ENCODE data around the gene ATP6V1B1. TPM values are rescaled to one million over a fixed set of nuclear protein-coding genes. Genes with fewer than 3 reads are reported as not detected.

Gene ATP6V1B1
- total RNA-seq, 2 donors from 2014 or later: 1.4 to 4.4 TPM

DNA sequence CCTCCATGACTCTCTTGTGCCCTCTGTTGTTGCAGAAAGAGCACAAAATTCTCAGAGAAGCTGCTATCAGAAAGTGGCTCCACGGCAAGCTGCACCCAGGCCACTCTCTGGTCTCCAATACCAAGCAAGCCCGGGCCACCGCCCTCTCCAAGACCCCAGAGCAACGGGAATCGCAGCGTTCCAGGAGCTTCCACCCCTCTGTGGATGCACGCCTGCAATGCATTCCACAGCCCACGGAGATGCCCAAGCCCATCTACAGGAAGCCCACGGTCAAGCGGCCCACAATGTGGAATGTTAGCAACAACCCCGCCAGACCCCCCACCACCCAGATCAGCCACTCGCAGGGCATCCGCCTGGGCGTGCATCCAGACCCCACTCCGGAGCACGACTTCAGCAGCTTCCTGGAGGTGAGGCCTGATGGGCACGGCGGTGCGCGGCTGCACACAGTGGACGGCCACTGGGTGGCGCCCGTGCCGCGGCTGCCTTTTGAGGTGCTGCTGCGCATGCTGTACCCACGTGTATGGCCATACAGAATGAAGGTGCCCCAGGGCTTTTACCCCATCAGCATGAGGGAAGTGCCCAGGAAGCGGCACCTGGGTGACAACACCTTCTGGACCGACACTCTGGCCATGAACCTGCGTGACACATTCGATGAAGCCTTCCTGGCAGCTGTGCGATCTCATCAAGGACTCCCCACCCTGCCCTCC is 49.0 kb downstream of the ATP6V1B1 start:
- H3K36me3 ChIP-seq: peaks cover 21% of the 10 kb centered on the region
- H3K27ac ChIP-seq: no peak overlapping the region
- peaks cover 0 to 10% of the 10 kb centered on the region in 2 donors for H3K4me1 ChIP-seq (ENCODE audit: control insufficient read depth in 1 of 2, low read depth in 2 of 2)
- no peaks in the 10 kb centered on the region for H3K27me3 ChIP-seq (replicated peaks; ENCODE audit: insufficient read depth)
- TF ChIP-seq, protein P1, sequence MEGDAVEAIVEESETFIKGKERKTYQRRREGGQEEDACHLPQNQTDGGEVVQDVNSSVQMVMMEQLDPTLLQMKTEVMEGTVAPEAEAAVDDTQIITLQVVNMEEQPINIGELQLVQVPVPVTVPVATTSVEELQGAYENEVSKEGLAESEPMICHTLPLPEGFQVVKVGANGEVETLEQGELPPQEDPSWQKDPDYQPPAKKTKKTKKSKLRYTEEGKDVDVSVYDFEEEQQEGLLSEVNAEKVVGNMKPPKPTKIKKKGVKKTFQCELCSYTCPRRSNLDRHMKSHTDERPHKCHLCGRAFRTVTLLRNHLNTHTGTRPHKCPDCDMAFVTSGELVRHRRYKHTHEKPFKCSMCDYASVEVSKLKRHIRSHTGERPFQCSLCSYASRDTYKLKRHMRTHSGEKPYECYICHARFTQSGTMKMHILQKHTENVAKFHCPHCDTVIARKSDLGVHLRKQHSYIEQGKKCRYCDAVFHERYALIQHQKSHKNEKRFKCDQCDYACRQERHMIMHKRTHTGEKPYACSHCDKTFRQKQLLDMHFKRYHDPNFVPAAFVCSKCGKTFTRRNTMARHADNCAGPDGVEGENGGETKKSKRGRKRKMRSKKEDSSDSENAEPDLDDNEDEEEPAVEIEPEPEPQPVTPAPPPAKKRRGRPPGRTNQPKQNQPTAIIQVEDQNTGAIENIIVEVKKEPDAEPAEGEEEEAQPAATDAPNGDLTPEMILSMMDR (IDR thresholded peaks at IDR 0.05): peak; percentile 66
- no peak for DNase-seq (ENCODE audit: low spot score)
- no peak overlapping the region for H3K4me3 ChIP-seq
- no peaks in the 10 kb centered on the region for H3K9me3 ChIP-seq
- no peak for ATAC-seq (ENCODE audit: insufficient number of reproducible peaks, low FRiP score, low read depth)

DNA sequence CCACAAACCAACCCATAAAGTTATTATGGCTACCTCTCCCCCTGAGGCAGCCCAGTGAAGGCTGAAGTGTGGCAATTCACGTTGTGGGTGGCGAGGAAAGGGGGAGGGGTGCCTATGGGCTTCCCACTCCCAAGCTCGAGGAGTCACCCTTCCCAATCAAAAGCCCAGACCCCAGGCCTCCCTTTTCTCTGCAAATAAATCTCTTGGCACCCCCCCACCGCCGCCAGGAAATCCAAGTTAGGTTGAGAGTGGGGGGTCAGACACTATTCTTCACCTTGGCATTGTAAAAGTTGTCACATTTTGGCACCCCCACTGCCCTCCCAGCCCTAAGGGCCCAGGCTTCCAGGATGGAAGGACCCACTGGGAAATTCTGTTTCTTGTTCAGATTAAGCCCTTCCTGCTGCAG is 49.6 kb downstream of the ATP6V1B1 start:
- H3K4me3 ChIP-seq: no peak overlapping the region
- no peak overlapping the region for H3K27ac ChIP-seq
- peaks cover 0 to 10% of the 10 kb centered on the region in 2 donors for H3K4me1 ChIP-seq (ENCODE audit: control insufficient read depth in 1 of 2, low read depth in 2 of 2)
- H3K9me3 ChIP-seq: no peaks in the 10 kb centered on the region
- DNase-seq (ENCODE audit: low spot score) (no peak), ATAC-seq (ENCODE audit: insufficient number of reproducible peaks, low FRiP score, low read depth) (no peak)
- peaks cover 21% of the 10 kb centered on the region for H3K36me3 ChIP-seq
- TF ChIP-seq, protein P1 (IDR thresholded peaks at IDR 0.05): no peak
- H3K27me3 ChIP-seq (replicated peaks; ENCODE audit: insufficient read depth): no peaks in the 10 kb centered on the region

DNA sequence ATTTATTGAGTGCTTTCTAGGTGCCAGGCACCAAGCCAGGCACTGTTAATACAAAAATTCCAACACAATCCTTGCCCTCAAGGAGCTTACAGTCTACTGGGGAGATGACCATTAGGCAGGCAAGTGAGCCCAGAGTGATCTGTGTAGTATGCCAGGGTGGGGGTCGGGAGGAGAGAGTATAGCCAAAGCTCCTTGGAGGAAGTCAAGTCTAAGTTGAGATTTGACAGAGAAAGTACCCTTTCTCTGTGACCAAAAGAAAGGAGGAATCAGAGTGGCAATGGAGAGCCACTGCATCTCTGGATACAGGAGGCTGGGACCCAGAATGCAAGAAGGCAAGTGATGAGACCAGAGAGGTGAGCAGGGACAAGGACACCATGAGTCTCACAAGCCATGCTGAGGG is 50.3 kb downstream of the ATP6V1B1 start:
- H3K4me3 ChIP-seq: no peak overlapping the region
- no peaks in the 10 kb centered on the region for H3K9me3 ChIP-seq
- TF ChIP-seq, protein P1 (IDR thresholded peaks at IDR 0.05): no peak
- H3K27me3 ChIP-seq (replicated peaks; ENCODE audit: insufficient read depth): no peaks in the 10 kb centered on the region
- DNase-seq (ENCODE audit: low spot score) (no peak), ATAC-seq (ENCODE audit: insufficient number of reproducible peaks, low FRiP score, low read depth) (no peak)
- peaks cover 26% of the 10 kb centered on the region for H3K36me3 ChIP-seq
- H3K27ac ChIP-seq: no peak overlapping the region
- H3K4me1 ChIP-seq (ENCODE audit: control insufficient read depth in 1 of 2, low read depth in 2 of 2): peaks cover 0 to 10% of the 10 kb centered on the region in 2 donors

DNA sequence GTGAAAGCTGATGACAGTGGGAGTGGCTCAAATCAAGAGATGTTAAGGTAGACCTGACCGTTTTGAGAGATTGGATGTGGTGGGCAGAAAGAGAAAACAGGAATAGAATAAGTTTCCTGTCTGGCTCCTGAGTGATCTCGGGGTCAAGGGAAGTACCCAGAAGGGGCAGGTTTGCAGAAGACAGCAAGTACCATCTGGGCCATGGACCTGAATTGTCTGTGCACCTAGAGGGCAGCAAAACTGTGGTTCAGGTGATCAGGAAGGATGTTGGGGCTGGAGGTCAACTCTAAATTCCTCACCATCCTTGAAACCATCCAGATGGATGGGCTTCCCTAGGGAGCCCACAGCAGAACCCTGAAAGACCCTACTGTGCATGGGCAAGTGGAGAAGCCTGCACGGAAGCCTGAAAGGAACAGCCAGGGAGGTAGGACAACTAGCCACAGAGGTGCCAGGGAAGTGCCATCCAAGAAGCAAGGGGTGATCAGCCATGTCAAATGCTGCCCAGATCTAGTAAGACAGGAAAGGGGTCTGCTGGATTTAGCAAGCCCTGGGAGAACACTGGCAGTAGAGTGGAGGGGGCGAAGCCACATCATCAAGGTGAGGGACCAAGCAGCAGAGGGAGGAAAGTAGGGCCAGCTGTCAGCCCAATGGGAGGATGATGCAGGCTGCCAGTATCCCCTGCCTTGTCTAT is 50.9 kb downstream of the ATP6V1B1 start:
- peaks cover 33% of the 10 kb centered on the region for H3K36me3 ChIP-seq
- DNase-seq (ENCODE audit: low spot score): no peak

DNA sequence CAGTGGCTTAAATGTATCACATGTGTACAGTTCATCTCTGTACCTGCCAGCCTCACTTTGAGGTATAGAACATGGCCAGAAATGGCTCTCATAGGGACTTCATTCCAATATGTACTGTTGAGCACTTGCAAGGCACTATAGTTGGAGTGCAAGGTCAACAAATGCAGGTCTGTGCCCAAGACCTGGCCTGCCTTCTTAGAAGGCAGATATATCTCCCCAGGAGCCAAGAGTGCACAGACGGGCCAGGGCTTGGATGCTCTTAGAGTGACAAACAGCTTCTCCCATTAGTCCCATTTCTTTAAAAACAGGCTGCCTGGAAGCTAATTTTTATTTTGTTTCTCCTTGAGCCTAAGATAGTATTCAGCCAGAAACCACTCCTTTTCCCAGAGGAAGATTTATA is 51.7 kb downstream of the ATP6V1B1 start:
- H3K9me3 ChIP-seq: no peaks in the 10 kb centered on the region
- TF ChIP-seq, protein P1 (IDR thresholded peaks at IDR 0.05): no peak
- peaks cover 0 to 20% of the 10 kb centered on the region in 2 donors for H3K4me1 ChIP-seq (ENCODE audit: control insufficient read depth in 1 of 2, low read depth in 2 of 2)
- no peak overlapping the region for H3K4me3 ChIP-seq
- ATAC-seq (ENCODE audit: insufficient number of reproducible peaks, low FRiP score, low read depth) (no peak), DNase-seq (ENCODE audit: low spot score) (no peak)
- H3K27ac ChIP-seq: no peak overlapping the region
- peaks cover 36% of the 10 kb centered on the region for H3K36me3 ChIP-seq
- no peaks in the 10 kb centered on the region for H3K27me3 ChIP-seq (replicated peaks; ENCODE audit: insufficient read depth)

More for the DNA sequence above, 50.9 kb downstream of the ATP6V1B1 start:
- Histone ChIP-seq H3K4me1 (ENCODE audit: control insufficient read depth in 1 of 2, low read depth in 2 of 2) (peaks cover 0 to 13% of the 10 kb centered on the region in 2 donors), H3K27me3 (replicated peaks; ENCODE audit: insufficient read depth) (no peaks in the 10 kb centered on the region), H3K27ac (no peak overlapping the region), H3K4me3 (no peak overlapping the region), H3K9me3 (no peaks in the 10 kb centered on the region)
- TF ChIP-seq, protein P1 (IDR thresholded peaks at IDR 0.05): no peak
- ATAC-seq (ENCODE audit: insufficient number of reproducible peaks, low FRiP score, low read depth): no peak
